Neural cell (in vitro differentiated cells): ENCODE results near the gene NPIPB4. TPM values are rescaled to one million over a fixed set of nuclear protein-coding genes. Genes with fewer than 3 reads are reported as not detected.
"Not testable (repeated sequence)": the region's sequence is repeated elsewhere in the genome, so short reads cannot be mapped to it uniquely, and the experiment has no call there.

Source experiments
- H2AFZ ChIP-seq: fragments of 200-600, 300-800 bp; sonication (generic), shearing (Covaris generic); 2 replicates; pipeline ENCODE4 v1.6.0; 2014; ENCODE audit warnings: low read depth, mild to moderate bottlenecking, antibody characterized with exemption, low read length, moderate library complexity
- H3F3A ChIP-seq: fragments of 200-600 bp; shearing (Covaris generic); 2 replicates; pipeline ENCODE4 v1.6.1; 2016; ENCODE audit warnings: mild to moderate bottlenecking, moderate library complexity, mixed read lengths, antibody characterized with exemption, low read length; ENCODE audit not compliant: insufficient read depth, poor library complexity, severe bottlenecking
- H3K27ac ChIP-seq: fragments of 200-600, 300-800 bp; sonication (generic), shearing (Covaris generic); 2 replicates; pipeline ENCODE4 v1.5.1; 2014; ENCODE audit warnings: mild to moderate bottlenecking, low read length, moderate library complexity
- H3K27me3 ChIP-seq: fragments of 300-800, 200-600 bp; sonication (generic), shearing (Covaris generic); 2 replicates; pipeline ENCODE4 v1.6.0; 2014; ENCODE audit warnings: mild to moderate bottlenecking, low read depth, low read length, moderate library complexity; ENCODE audit not compliant: insufficient read depth
- H3K36me3 ChIP-seq: fragments of 300-800, 200-600 bp; sonication (generic), shearing (Covaris generic); 2 replicates; pipeline ENCODE4 v1.5.1; 2014; ENCODE audit warnings: mild to moderate bottlenecking, antibody characterized with exemption, low read length, moderate library complexity; ENCODE audit not compliant: insufficient read depth
- H3K4me2 ChIP-seq: fragments of 300-800, 200-600 bp; sonication (generic), shearing (Covaris generic); 2 replicates; pipeline ENCODE4 v1.6.0; 2014; ENCODE audit warnings: mild to moderate bottlenecking, low read length
- H3K4me3 ChIP-seq: fragments of 300-800, 200-600 bp; sonication (generic), shearing (Covaris generic); 2 replicates; pipeline ENCODE4 v1.5.1; 2014; ENCODE audit warnings: mild to moderate bottlenecking, low read length, moderate library complexity
- H3K79me2 ChIP-seq: fragments of 200-600 bp; shearing (Covaris generic); replicated peaks from 2 replicates; pipeline ENCODE4 v1.6.0; 2014; ENCODE audit warnings: mild to moderate bottlenecking, low read length, moderate library complexity; ENCODE audit not compliant: insufficient read depth
- H3K9ac ChIP-seq: fragments of 300-800, 200-600 bp; sonication (generic), shearing (Covaris generic); 2 replicates; pipeline ENCODE4 v1.6.1; 2016; ENCODE audit warnings: mild to moderate bottlenecking, low read length, mixed read lengths
- H3K9me2 ChIP-seq: fragments of 200-600 bp; shearing (Covaris generic); 2 replicates; pipeline ENCODE4 v1.6.1; 2016; ENCODE audit warnings: mild to moderate bottlenecking, low read length, mixed read lengths; ENCODE audit not compliant: insufficient read depth
- H3K9me3 ChIP-seq: fragments of 200-600, 300-800 bp; sonication (generic), shearing (Covaris generic); 2 replicates; pipeline ENCODE4 v1.6.1; 2016; ENCODE audit warnings: mild to moderate bottlenecking, mixed run types, low read length, moderate library complexity, mixed read lengths
- H4K20me1 ChIP-seq: fragments of 200-600 bp; shearing (Covaris generic); 2 replicates; pipeline ENCODE4 v1.6.1; 2016; ENCODE audit warnings: mild to moderate bottlenecking, mixed run types; ENCODE audit not compliant: insufficient read depth
- polyA minus RNA-seq: library from RNA; depleted of rRNA, polyadenylated mRNA; stranded (reverse); fragments of >200 nt; gene quantifications from 2 replicates; pipeline ENCODE4 v1.2.3, GENCODE V29; 2014
- polyA plus RNA-seq: library from polyadenylated mRNA; depleted of rRNA; stranded (reverse); fragments of >200 nt; gene quantifications from 2 replicates; pipeline ENCODE4 v1.2.3, GENCODE V29; 2014

NPIPB4 gene
- 9.1 and 9.3 TPM in 2 replicates for polyA plus RNA-seq
- polyA minus RNA-seq = 27.5 and 36.1 TPM in 2 replicates

DNA sequence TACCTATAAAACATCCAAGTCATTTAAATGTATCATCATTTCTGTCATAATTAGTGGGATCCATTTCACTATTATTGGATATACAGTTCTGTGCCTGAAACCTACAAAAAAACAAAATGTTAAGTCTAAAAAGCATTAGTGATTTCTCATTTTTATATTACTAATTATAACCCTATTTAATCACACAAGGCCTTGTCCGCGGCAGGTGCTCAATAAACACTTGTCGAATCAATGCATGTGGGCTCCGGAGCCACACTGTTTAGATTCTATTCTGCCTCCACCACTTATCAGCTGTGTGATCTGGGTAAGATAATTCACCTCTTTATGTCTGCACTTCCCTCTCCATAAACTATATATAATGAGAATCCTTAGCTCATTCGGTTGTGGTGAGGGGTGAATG, at the start of gene NPIPB4:
TSS of gene NPIPB4 (minus strand) at position 101 of the 400 bp plus-strand sequence. CDS start 378 bp downstream, outside the sequence.
- not testable (repeated sequence) for H3K9me2 ChIP-seq, H3K9ac ChIP-seq, H3K36me3 ChIP-seq, H3K9me3 ChIP-seq, H3K4me3 ChIP-seq, H3F3A ChIP-seq, H3K27me3 ChIP-seq, H3K79me2 ChIP-seq, H3K27ac ChIP-seq, H2AFZ ChIP-seq, H4K20me1 ChIP-seq, H3K4me2 ChIP-seq

DNA sequence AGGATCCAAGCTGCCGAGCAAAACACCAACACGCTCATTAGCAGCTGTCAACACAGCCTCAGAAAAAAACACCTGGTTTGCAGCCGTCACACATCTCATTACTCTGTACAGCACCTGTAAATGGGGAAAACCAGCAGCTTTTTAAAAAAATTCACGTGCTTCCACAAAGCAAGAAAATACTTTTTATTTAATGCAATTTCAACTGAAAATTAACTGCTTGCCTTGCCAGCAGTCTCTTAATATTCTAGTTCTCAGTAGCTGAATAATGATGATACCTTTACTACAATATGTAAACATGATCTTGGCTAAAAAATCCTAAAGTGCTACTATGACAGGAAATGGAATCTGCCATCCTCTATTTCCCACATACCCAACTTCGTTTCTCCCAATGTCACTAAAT, 41.4 kb upstream of the NPIPB4 start:
- not testable (repeated sequence) for H3K9me2 ChIP-seq, H3K79me2 ChIP-seq, H3K27ac ChIP-seq, H3K36me3 ChIP-seq, H3K4me2 ChIP-seq, H3K9ac ChIP-seq, H3F3A ChIP-seq, H3K9me3 ChIP-seq, H3K4me3 ChIP-seq, H4K20me1 ChIP-seq, H2AFZ ChIP-seq, H3K27me3 ChIP-seq

DNA sequence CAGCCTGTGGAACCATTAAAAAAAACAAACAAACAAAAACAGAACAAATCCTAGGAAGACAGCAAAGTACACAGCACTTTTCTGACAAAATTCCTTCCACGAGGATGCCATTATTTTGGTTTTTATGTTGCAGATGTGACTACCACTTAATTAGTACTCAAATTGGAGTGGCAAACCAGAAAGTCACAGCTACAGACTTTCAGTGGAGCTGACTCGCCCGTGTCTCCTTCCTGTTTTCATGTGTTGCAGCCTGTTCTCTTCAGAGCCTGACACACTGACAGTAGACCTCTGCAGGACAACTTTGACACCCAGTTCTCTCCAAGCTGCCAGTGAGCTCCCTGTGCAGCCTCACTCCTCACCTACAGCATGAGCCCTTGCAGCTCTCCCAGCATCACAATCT, 24.4 kb upstream of the NPIPB4 start:
- not testable (repeated sequence) for H3K9ac ChIP-seq, H3K4me2 ChIP-seq, H3K36me3 ChIP-seq, H3K9me3 ChIP-seq, H3K9me2 ChIP-seq, H4K20me1 ChIP-seq, H3K27ac ChIP-seq, H2AFZ ChIP-seq, H3K27me3 ChIP-seq, H3F3A ChIP-seq, H3K4me3 ChIP-seq, H3K79me2 ChIP-seq

DNA sequence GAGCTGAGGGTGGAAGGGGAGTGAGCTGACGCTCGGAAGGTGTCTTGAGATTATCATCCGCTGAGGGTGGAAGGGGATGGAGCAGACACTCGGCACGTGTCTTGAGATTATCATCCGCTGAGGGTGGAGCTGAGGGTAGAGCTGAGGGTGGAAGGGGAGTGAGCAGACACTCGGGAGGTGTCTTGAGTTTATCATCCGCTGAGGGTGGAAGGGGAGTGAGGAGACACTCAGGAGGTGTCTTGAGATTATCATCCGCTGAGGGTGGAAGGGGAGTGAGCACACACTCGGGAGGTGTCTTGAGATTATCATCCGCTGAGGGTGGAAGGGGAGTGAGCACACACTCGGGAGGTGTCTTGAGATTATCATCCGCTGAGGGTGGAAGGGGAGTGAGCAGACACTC, 20.4 kb downstream of the NPIPB4 start:
- H3K27me3 ChIP-seq, H2AFZ ChIP-seq, H3K4me3 ChIP-seq: not testable (repeated sequence)

DNA sequence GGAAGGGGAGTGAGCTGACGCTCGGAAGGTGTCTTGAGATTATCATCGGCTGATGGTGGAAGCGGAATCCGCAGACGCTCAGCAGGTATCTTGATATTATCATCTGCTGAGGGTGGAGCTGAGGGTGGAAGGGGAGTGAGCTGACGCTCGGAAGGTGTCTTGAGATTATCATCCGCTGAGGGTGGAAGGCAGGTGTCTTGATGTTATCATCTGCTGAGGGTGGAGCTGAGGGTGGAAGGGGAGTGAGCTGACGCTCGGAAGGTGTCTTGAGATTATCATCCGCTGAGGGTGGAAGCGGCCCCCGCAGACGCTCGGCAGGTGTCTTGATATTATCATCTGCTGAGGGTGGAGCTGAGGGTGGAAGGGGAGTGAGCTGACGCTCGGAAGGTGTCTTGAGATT, 21.2 kb downstream of the NPIPB4 start:
- not testable (repeated sequence) for H3K9ac ChIP-seq, H3K27ac ChIP-seq, H3K9me2 ChIP-seq, H2AFZ ChIP-seq, H3K4me3 ChIP-seq, H3K9me3 ChIP-seq, H3F3A ChIP-seq, H3K27me3 ChIP-seq, H3K79me2 ChIP-seq, H3K4me2 ChIP-seq, H3K36me3 ChIP-seq, H4K20me1 ChIP-seq

More for the DNA sequence above, 20.4 kb downstream of the NPIPB4 start:
- not testable (repeated sequence) for H3K79me2 ChIP-seq, H3K4me2 ChIP-seq, H3K9ac ChIP-seq, H3K9me3 ChIP-seq, H3K27ac ChIP-seq, H4K20me1 ChIP-seq, H3F3A ChIP-seq, H3K36me3 ChIP-seq, H3K9me2 ChIP-seq

DNA sequence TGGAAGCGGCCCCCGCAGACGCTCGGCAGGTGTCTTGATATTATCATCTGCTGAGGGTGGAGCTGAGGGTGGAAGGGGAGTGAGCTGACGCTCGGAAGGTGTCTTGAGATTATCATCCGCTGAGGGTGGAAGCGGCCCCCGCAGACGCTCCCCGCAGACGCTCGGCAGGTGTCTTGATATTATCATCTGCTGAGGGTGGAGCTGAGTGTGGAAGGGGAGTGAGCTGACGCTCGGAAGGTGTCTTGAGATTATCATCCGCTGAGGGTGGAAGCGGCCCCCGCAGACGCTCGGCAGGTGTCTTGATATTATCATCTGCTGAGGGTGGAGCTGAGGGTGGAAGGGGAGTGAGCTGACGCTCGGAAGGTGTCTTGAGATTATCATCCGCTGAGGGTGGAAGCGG, 21.8 kb downstream of the NPIPB4 start:
- H3K4me2 ChIP-seq = not testable (repeated sequence)

DNA sequence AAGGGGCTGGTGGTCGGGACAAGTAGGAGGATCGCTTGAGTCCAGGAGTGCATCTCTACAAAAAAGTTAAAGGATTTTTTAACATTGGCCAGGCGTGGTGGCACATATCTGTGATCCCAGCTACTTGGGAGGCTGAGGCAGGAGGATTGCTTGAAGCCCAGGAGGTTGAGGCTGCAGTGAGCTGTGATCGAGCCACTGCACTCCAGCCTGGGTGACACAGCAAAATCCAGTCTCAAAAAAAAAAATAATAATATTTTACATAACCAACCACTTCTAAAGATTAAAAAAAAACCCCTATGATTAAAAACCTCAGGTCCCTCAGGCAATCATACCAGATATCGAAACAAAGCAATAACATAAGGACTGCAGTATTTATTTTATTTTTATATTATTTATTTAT, 23.3 kb downstream of the NPIPB4 start:
- not testable (repeated sequence) for H3K9me3 ChIP-seq, H4K20me1 ChIP-seq, H3K27ac ChIP-seq, H3K79me2 ChIP-seq, H3K36me3 ChIP-seq, H3K9ac ChIP-seq, H3K9me2 ChIP-seq, H3K27me3 ChIP-seq, H3K4me2 ChIP-seq, H3F3A ChIP-seq, H2AFZ ChIP-seq, H3K4me3 ChIP-seq

More for the DNA sequence above, 21.8 kb downstream of the NPIPB4 start:
- H3K9ac ChIP-seq, H3K27me3 ChIP-seq, H3K36me3 ChIP-seq, H3K4me3 ChIP-seq, H3K9me3 ChIP-seq, H3F3A ChIP-seq, H3K79me2 ChIP-seq, H3K9me2 ChIP-seq, H3K27ac ChIP-seq, H2AFZ ChIP-seq, H4K20me1 ChIP-seq: not testable (repeated sequence)

DNA sequence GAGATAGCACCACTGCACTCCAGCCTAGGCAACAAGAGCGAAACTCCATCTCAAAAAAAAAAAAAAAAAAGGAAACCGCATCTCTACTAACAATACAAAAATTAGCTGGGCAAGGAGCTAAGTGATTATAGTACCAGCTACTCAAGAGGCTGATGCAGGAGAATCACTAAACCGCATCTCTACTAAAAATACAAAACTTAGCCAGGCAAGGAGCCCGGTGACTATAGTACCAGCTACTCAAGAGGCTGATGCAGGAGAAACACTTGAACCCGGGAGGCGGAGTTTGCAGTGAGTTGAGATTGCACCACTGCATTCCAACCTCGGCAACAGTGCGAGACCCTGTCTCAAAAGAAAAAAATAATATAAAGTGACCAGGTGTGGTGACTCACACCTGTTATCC, 27.6 kb downstream of the NPIPB4 start:
- H4K20me1 ChIP-seq, H2AFZ ChIP-seq, H3K9ac ChIP-seq, H3K27ac ChIP-seq, H3F3A ChIP-seq, H3K36me3 ChIP-seq, H3K9me2 ChIP-seq, H3K4me3 ChIP-seq, H3K4me2 ChIP-seq, H3K9me3 ChIP-seq, H3K79me2 ChIP-seq, H3K27me3 ChIP-seq: not testable (repeated sequence)
